Activated naive CD8-positive, alpha-beta T cell treated with anti-CD3 and anti-CD28 coated beads, Interleukin-2, amount 50 U/mL, for 24 hours (primary cell): ENCODE measurements around the gene DDX18.

Experiments used
- ATAC-seq: fragments of 150-1000 bp; cut with Tn5 transposase; one replicate; pipeline ENCODE4 v1.10.0; 2021
- DNase-seq: peaks from one replicate; pipeline ENCODE4 v3.0.0; 2021
- H3K27ac Mint-ChIP-seq: one replicate; pipeline ENCODE4 v1.8.0; 2021; ENCODE audit warnings: mild to moderate bottlenecking, mixed read lengths
- H3K27me3 Mint-ChIP-seq: one replicate; pipeline ENCODE4 v1.8.0; 2021; ENCODE audit warnings: mixed read lengths
- H3K36me3 Mint-ChIP-seq: one replicate; pipeline ENCODE4 v1.8.0; 2021; ENCODE audit warnings: low read depth, mixed read lengths
- H3K4me1 Mint-ChIP-seq: one replicate; pipeline ENCODE4 v1.8.0; 2021; ENCODE audit warnings: mixed read lengths
- H3K4me3 Mint-ChIP-seq: one replicate; pipeline ENCODE4 v1.8.0; 2021; ENCODE audit warnings: mild to moderate bottlenecking, moderate library complexity, mixed read lengths
- H3K9me3 Mint-ChIP-seq: one replicate; pipeline ENCODE4 v1.8.0; 2021; ENCODE audit warnings: mixed read lengths

DDX18 gene

GRCh38 chr2:117853873-117854272 is 39.4 kb downstream of the DDX18 start:
- peaks cover 40% of the 10 kb centered on the region for H3K27me3 Mint-ChIP-seq
- no peak overlapping the region for H3K27ac Mint-ChIP-seq

GRCh38 chr2:117854610-117855009 is 40.1 kb downstream of the DDX18 start:
- ATAC-seq (no peak), DNase-seq (no peak)
- Mint-ChIP-seq H3K27me3 (peaks cover 36% of the 10 kb centered on the region), H3K4me1 (no peaks in the 10 kb centered on the region), H3K4me3 (no peak overlapping the region), H3K27ac (no peak overlapping the region), H3K36me3 (no peaks in the 10 kb centered on the region), H3K9me3 (no peaks in the 10 kb centered on the region)

More at GRCh38 chr2:117853873-117854272, 39.4 kb downstream of the DDX18 start:
- no peak for ATAC-seq
- Mint-ChIP-seq H3K9me3 (no peaks in the 10 kb centered on the region), H3K4me1 (no peaks in the 10 kb centered on the region), H3K4me3 (no peak overlapping the region), H3K36me3 (no peaks in the 10 kb centered on the region)
- no peak for DNase-seq

GRCh38 chr2:117855886-117856285 is 41.4 kb downstream of the DDX18 start:
- Mint-ChIP-seq H3K27me3 (peaks cover 27% of the 10 kb centered on the region), H3K27ac (no peak overlapping the region), H3K36me3 (no peaks in the 10 kb centered on the region), H3K4me3 (no peak overlapping the region), H3K4me1 (no peaks in the 10 kb centered on the region), H3K9me3 (no peaks in the 10 kb centered on the region)
- ATAC-seq (no peak), DNase-seq (no peak)

GRCh38 chr2:117856415-117857210 is 42.1 kb downstream of the DDX18 start:
- Mint-ChIP-seq H3K27ac (no peak overlapping the region), H3K4me1 (no peaks in the 10 kb centered on the region), H3K36me3 (no peaks in the 10 kb centered on the region), H3K4me3 (no peak overlapping the region), H3K9me3 (no peaks in the 10 kb centered on the region), H3K27me3 (peaks cover 22% of the 10 kb centered on the region)
- DNase-seq (no peak), ATAC-seq (no peak)

- no peaks in the 10 kb centered on the region for H3K4me1 Mint-ChIP-seq
- ATAC-seq (no peak), DNase-seq (no peak)
- H3K27me3 Mint-ChIP-seq = peaks cover 12% of the 10 kb centered on the region
- no peak overlapping the region for H3K27ac Mint-ChIP-seq
- H3K9me3 Mint-ChIP-seq = no peaks in the 10 kb centered on the region
- no peak overlapping the region for H3K4me3 Mint-ChIP-seq
- H3K36me3 Mint-ChIP-seq = no peaks in the 10 kb centered on the region
These were observed 43.8 kb downstream of the DDX18 start for GRCh38 chr2:117858336-117858735.

GRCh38 chr2:117858892-117859531 is 44.5 kb downstream of the DDX18 start:
- H3K36me3 Mint-ChIP-seq = no peaks in the 10 kb centered on the region
- H3K27ac Mint-ChIP-seq = no peak overlapping the region
- ATAC-seq (no peak), DNase-seq (no peak)
- H3K27me3 Mint-ChIP-seq = peaks cover 9% of the 10 kb centered on the region
- H3K4me3 Mint-ChIP-seq = no peak overlapping the region
- H3K4me1 Mint-ChIP-seq = no peaks in the 10 kb centered on the region
- H3K9me3 Mint-ChIP-seq = no peaks in the 10 kb centered on the region

GRCh38 chr2:117859532-117859911 is 45.0 kb downstream of the DDX18 start:
- Mint-ChIP-seq H3K4me1 (no peaks in the 10 kb centered on the region), H3K4me3 (no peak overlapping the region), H3K27me3 (peaks cover 6% of the 10 kb centered on the region), H3K9me3 (no peaks in the 10 kb centered on the region), H3K36me3 (no peaks in the 10 kb centered on the region), H3K27ac (no peak overlapping the region)
- ATAC-seq (no peak), DNase-seq (no peak)

GRCh38 chr2:117859924-117860647 is 45.6 kb downstream of the DDX18 start:
- Mint-ChIP-seq H3K27me3 (peaks cover 3% of the 10 kb centered on the region), H3K9me3 (no peaks in the 10 kb centered on the region), H3K4me1 (no peaks in the 10 kb centered on the region), H3K36me3 (no peaks in the 10 kb centered on the region), H3K27ac (no peak overlapping the region), H3K4me3 (no peak overlapping the region)
- no peak for DNase-seq
- no peak for ATAC-seq

GRCh38 chr2:117862459-117862858 is 48.0 kb downstream of the DDX18 start:
- ATAC-seq (no peak), DNase-seq (no peak)
- Mint-ChIP-seq H3K27me3 (peaks cover 3% of the 10 kb centered on the region), H3K36me3 (no peaks in the 10 kb centered on the region), H3K4me1 (no peaks in the 10 kb centered on the region), H3K27ac (no peak overlapping the region), H3K4me3 (no peak overlapping the region), H3K9me3 (no peaks in the 10 kb centered on the region)

- Mint-ChIP-seq H3K27ac (no peak overlapping the region), H3K36me3 (no peaks in the 10 kb centered on the region), H3K4me3 (no peak overlapping the region), H3K27me3 (peaks cover 23% of the 10 kb centered on the region), H3K9me3 (peaks cover 5% of the 10 kb centered on the region), H3K4me1 (no peaks in the 10 kb centered on the region)
- DNase-seq = no peak
- no peak for ATAC-seq
These were observed 61.3 kb downstream of the DDX18 start for GRCh38 chr2:117875786-117876185.

GRCh38 chr2:117879003-117879402 is 64.5 kb downstream of the DDX18 start:
- H3K4me3 Mint-ChIP-seq = no peak overlapping the region
- ATAC-seq (no peak), DNase-seq (no peak)
- H3K9me3 Mint-ChIP-seq = peaks cover 12% of the 10 kb centered on the region
- H3K27me3 Mint-ChIP-seq = peaks cover 30% of the 10 kb centered on the region
- no peaks in the 10 kb centered on the region for H3K4me1 Mint-ChIP-seq
- no peak overlapping the region for H3K27ac Mint-ChIP-seq
- no peaks in the 10 kb centered on the region for H3K36me3 Mint-ChIP-seq
